NCI-H2196 (cell line): ENCODE results near the gene SNX11.
"Not testable (repeated sequence)": the region's sequence is repeated elsewhere in the genome, so short reads cannot be mapped to it uniquely, and the experiment has no call there.

Source experiments
- DNase-seq: peaks from one replicate; lab custom pipeline; 2025; ENCODE audit not compliant: unreplicated experiment; lab: John Stamatoyannopoulos, UW

The SNX11 gene

GRCh38 chr17:48107137-48108055 lies at the start of gene SNX11:
SNX11 (plus strand) TSS chr17:48107766; CDS start chr17:48112044, 4,278 bp downstream.
- DNase-seq: peak; percentile 92

DNA sequence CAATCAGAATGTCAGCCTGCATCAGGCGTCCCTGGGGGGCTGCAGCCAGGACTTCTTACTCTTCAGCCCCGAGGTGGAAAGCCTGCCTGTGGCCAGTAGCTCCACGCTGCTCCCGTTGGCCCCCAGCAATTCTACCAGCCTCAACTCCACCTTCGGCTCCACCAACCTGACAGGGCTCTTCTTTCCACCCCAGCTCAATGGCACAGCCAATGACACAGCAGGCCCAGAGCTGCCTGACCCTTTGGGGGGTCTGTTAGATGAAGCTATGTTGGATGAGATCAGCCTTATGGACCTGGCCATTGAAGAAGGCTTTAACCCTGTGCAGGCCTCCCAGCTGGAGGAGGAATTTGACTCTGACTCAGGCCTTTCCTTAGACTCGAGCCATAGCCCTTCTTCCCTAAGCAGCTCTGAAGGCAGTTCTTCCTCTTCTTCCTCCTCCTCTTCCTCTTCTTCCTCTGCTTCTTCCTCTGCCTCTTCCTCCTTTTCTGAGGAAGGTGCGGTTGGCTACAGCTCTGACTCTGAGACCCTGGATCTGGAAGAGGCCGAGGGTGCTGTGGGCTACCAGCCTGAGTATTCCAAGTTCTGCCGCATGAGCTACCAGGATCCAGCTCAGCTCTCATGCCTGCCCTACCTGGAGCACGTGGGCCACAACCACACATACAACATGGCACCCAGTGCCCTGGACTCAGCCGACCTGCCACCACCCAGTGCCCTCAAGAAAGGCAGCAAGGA lies 49.0 kb upstream of the SNX11 start:
- DNase-seq: no peak

GRCh38 chr17:48059125-48059668 lies 48.4 kb upstream of the SNX11 start:
- DNase-seq: no peak

GRCh38 chr17:48060249-48060648 lies 47.3 kb upstream of the SNX11 start:
- DNase-seq: no peak

DNA sequence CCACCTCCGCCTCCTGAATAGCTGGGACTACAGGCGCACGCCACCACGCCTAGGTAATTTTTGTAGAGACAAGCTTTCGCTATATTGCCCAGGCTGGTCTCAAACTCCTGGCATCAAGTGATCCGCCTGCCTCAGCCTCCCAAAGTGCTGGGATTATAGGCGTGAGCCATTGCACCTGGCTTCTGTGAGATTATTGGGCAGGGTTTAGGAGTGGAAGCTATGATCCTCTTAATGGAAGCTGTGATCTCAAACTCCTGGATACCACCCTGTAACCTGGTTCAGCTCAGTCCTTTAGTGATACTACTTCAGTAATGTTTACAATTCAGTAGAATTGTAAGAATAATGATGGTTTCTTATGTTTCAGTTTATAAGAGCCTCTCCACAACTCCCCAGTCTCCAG lies 45.3 kb upstream of the SNX11 start:
- DNase-seq: no peak

- no peak for DNase-seq
These were observed 42.9 kb upstream of the SNX11 start for GRCh38 chr17:48064638-48065037.

GRCh38 chr17:48066192-48066591 lies 41.4 kb upstream of the SNX11 start:
- DNase-seq: no peak

DNA sequence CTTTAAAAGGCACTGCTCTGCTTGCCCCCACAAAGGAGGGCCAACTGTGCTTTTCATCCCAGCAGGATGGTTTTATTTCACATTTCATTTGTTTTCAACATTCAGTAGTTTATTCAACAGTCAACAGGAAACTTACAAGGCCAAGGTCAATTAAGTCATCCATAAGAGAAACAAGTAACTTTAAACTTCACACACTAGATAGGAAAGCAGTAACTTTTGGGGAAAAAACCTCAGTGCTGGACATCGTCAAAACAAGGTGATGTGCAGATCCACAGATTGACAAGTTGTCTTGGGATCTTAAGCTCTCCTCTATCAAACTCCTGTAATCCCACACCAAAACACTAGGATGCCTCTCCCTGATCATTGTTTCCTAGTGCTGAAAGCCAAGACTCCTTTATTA lies 40.9 kb upstream of the SNX11 start:
- DNase-seq: no peak

GRCh38 chr17:48067245-48067644 lies 40.3 kb upstream of the SNX11 start:
- DNase-seq: no peak

DNA sequence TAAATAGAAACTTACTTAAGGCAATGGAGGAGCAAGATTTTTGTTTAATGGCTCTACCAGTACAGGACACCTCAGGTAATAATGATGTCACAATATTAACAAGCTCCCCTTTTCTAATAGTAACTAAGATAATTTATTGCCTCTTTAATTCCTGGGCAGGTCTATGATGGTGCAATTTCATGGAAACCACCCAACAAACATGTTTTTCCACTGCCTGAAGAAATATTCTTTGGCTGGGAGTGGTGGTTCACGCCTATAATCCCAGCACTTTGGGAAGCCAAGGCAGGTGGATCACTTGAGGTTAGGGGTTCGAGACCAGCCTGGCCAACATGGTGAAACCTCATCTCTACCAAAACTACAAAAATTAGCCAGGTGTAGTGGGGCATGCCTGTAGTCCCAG lies 39.8 kb upstream of the SNX11 start:
- DNase-seq: not testable (repeated sequence)

- DNase-seq: no peak
These were observed 39.0 kb upstream of the SNX11 start for GRCh38 chr17:48068491-48068961.

GRCh38 chr17:48070195-48070594 lies 37.4 kb upstream of the SNX11 start:
- DNase-seq: no peak

DNA sequence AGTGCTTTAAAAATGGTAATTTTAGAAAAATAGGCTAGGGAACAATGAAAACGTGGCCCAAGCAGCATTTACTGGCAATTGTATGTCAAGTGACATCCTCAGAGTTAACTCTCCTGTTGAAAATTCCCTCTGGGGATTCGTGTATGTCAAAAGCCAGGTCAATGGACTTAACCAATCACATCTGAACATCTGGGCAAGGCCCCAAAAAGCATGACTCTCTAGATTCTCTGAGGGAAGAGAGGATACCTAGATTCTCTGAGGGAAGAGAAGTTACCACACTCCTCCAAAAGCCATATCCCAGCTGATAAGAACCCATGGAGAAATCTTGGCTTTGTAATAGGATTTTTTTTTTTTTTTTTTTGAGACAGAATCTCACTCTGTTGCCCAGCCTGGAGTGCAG lies 35.9 kb upstream of the SNX11 start:
- DNase-seq: no peak

DNA sequence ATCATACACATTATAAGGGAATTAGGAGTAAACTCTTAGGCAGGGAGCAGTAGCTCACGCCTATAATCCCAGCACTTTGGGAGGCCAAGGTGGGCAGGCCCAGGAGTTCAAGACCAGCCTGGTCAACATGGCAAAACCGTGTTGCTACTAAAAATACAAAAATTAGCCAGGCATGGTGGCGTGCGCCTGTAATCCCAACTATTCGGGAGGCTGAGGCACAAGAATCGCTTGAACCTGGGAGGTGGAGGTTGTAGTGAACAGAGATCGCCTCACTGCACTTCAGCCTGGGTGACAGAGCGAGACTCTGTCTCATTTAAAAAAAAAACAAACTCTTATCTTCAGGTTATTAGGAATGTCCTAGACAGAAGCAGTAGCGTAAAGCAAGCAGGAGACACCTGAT lies 34.8 kb upstream of the SNX11 start:
- DNase-seq: not testable (repeated sequence)

DNA sequence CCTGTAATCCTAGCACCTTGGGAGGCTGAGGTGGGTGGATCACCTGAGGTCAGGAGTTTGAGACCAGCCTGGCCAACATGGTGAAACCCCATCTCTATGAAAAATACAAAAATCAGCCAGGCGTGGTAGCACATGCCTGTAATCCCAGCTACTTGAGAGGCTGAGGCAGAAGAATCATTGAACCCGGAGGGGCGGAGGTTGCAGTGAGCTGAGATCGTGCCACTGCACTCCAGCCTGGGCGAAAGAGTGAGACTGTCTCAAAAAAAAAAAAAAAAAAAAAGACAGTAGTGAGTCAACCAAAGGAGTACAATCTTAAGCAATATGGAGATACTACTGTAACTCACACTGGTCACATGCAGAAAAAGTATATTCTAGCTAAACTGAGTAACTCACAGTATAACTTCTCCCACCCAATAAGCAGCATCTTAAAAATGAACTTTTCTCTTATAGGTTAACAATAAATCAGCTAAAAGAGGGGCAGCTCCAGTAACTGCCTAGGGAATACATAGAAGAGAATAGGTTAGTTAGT lies 33.9 kb upstream of the SNX11 start:
- not testable (repeated sequence) for DNase-seq

GRCh38 chr17:48074322-48075081 lies 33.1 kb upstream of the SNX11 start:
- DNase-seq: peak; percentile 78

DNA sequence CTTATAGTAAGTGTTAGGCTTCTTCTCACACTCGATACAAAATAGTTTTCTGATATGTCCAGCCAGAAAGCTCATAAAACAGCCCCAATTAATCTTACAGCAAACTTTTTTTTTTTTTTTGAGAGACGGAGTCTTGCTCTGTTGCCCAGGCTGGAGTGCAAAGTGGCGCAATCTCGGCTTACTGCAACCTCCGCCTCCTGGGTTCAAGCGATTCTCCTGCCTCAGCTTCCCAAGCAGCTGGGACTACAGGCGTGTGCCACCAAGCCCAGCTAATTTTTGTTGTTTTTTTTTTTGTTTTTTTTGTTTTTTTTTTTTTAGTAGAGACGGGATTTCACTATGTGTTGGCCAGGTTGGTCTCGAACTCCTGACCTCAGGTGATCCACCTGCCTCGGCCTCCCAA lies 30.4 kb upstream of the SNX11 start:
- not testable (repeated sequence) for DNase-seq

GRCh38 chr17:48081858-48082257 lies 25.7 kb upstream of the SNX11 start:
- no peak for DNase-seq

- DNase-seq: no peak
These were observed 22.6 kb upstream of the SNX11 start for GRCh38 chr17:48084932-48085331.

- DNase-seq: no peak
These were observed 14.1 kb upstream of the SNX11 start for GRCh38 chr17:48093341-48094045.
